ENCODE data around the gene SMAP2. TPM values are rescaled to one million over a fixed set of nuclear protein-coding genes. Genes with fewer than 3 reads are reported as not detected.
"Not testable (repeated sequence)": the region's sequence is repeated elsewhere in the genome, so short reads cannot be mapped to it uniquely, and the experiment has no call there.

The SMAP2 gene
- 100 to 1,000 TPM; 480 to 946 (median 649) TPM for polyA plus RNA-seq (ENCODE audit: low read depth in 6 of 6)

GRCh38 chr1:40373323-40374283 lies at the start of gene SMAP2:
TSS of gene SMAP2 (plus strand) at chr1:40373727. CDS start at chr1:40374121, 394 bp downstream.
- Mint-ChIP-seq H3K4me3 (peak within 1 kb of the TSS; percentile 96 to 100 (median 99)), H3K27ac (peak within 1 kb of the TSS; percentile 96 to 100 (median 99)), H3K4me1 (peaks cover 41 to 60% (median 47%) of the 10 kb centered on the region in 3 donors), H3K27me3 (peaks cover 0 to 5% (median 0%) of the 10 kb centered on the region in 3 donors), H3K36me3 (peaks cover 12 to 25% of the 10 kb centered on the region in 2 donors), H3K9me3 (peaks cover 0 to 6% (median 0%) of the 10 kb centered on the region in 7 donors)
- peak; percentile 80 for ATAC-seq (ENCODE audit: low read depth in 2 of 2)
- DNase-seq = peak; percentile 94

DNA sequence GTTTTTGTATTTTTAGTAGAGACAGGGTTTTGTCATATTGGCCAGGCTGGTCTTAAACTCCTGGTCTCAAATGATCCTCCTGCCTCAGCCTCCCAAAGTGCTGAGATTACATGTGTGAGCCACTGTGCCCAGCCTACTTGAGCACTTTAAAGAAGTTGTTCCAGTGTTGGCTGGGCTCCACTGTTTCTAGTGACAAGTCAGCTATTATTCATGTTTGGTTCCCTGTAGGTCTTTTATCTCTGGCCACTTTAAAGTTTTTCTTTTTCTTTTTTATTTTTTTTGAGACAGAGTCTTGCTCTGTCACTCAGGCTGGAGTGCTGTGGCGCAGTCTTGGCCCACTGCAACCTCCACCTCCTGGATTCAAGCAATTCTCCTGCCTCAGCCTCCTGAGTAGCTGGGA lies 42.1 kb upstream of the SMAP2 start:
- H3K36me3 Mint-ChIP-seq; ATAC-seq (ENCODE audit: low read depth in 2 of 2); DNase-seq; H3K4me1 Mint-ChIP-seq; H3K27ac Mint-ChIP-seq; H3K4me3 Mint-ChIP-seq; H3K27me3 Mint-ChIP-seq: not testable (repeated sequence)
- peaks cover 0 to 12% (median 1%) of the 10 kb centered on the region in 7 donors for H3K9me3 Mint-ChIP-seq

GRCh38 chr1:40332695-40333094 lies 40.8 kb upstream of the SMAP2 start:
- Mint-ChIP-seq H3K27me3 (peaks cover 0 to 9% (median 0%) of the 10 kb centered on the region in 3 donors), H3K4me3 (no peak overlapping the region), H3K4me1 (no peaks in the 10 kb centered on the region), H3K9me3 (peaks cover 0 to 10% (median 0%) of the 10 kb centered on the region in 7 donors), H3K36me3 (no peaks in the 10 kb centered on the region), H3K27ac (peak overlapping the region in 1 of 6 donors; percentile 38)
- DNase-seq (no peak), ATAC-seq (ENCODE audit: low read depth in 2 of 2) (no peak)

- no peak for ATAC-seq (ENCODE audit: low read depth in 2 of 2)
- H3K27ac Mint-ChIP-seq = no peak overlapping the region
- no peak for DNase-seq
- peaks cover 0 to 5% (median 0%) of the 10 kb centered on the region in 7 donors for H3K9me3 Mint-ChIP-seq
- no peak overlapping the region for H3K4me3 Mint-ChIP-seq
- peaks cover 32 to 41% (median 41%) of the 10 kb centered on the region in 3 donors for H3K4me1 Mint-ChIP-seq
- peaks cover 0 to 9% (median 0%) of the 10 kb centered on the region in 3 donors for H3K27me3 Mint-ChIP-seq
- no peaks in the 10 kb centered on the region for H3K36me3 Mint-ChIP-seq
These were observed 36.1 kb upstream of the SMAP2 start for GRCh38 chr1:40337443-40337842.

- DNase-seq (peak; percentile 86), ATAC-seq (ENCODE audit: low read depth in 2 of 2) (peak; percentile 91 to 95)
- Mint-ChIP-seq H3K9me3 (peaks cover 0 to 2% (median 0%) of the 10 kb centered on the region in 7 donors), H3K27me3 (no peaks in the 10 kb centered on the region), H3K36me3 (no peaks in the 10 kb centered on the region), H3K4me3 (peak overlapping the region in 6 of 8 donors; percentile 39 to 88 (median 62)), H3K4me1 (peaks cover 38 to 51% (median 50%) of the 10 kb centered on the region in 3 donors), H3K27ac (peak overlapping the region in 5 of 6 donors; percentile 2 to 78 (median 23))
These were observed 34.6 kb upstream of the SMAP2 start for GRCh38 chr1:40338745-40339419.

DNA sequence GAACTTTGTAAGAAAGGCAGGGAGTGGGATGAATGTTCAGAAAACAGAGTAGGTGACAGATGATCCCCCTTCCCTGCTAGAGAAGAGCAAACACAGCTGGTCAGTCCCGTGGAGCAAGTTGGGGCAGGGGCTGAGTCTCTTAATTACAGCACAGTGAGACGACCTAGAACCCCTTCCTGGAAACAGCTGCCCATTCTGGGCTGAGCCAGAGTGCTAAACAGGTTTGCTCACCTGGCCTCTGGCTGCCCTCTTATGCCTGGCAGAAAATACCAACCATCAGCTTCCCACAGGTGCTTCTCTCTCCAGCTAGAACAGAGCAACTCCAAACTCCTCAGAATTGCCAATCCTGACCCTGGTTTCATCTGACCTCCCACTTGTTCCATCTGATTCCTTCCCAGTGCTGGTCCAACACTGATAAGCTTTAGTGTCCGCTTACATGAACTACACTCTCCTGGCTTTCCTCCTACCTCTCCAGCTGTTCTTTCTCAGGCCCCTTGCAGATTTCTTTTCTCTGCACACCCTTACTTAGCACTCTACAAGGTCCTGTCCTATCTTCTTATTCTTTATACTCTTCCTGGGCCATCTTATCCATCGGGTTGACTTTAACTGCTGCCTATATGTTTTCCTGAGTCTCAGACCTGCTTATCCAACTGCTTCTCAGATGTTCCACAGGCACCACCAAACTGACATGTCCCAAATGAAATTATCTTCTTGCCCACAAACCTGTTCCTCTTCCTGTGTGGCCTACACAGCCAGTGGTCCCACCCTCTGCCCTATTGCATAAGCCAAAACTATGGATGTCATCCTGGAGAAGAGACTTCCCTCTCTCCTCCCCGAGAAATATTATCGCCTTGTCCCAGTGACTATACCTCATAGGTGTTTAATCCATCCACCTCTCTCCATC lies 33.9 kb upstream of the SMAP2 start:
- H3K4me1 Mint-ChIP-seq = peaks cover 46 to 59% (median 58%) of the 10 kb centered on the region in 3 donors
- H3K9me3 Mint-ChIP-seq = peaks cover 0 to 2% (median 0%) of the 10 kb centered on the region in 7 donors
- H3K36me3 Mint-ChIP-seq = no peaks in the 10 kb centered on the region
- H3K27me3 Mint-ChIP-seq = no peaks in the 10 kb centered on the region
- peak overlapping the region in 5 of 8 donors; percentile 10 to 88 (median 64) for H3K4me3 Mint-ChIP-seq
- peak overlapping the region in 5 of 6 donors; percentile 39 to 70 (median 61) for H3K27ac Mint-ChIP-seq
- DNase-seq (no peak), ATAC-seq (ENCODE audit: low read depth in 2 of 2) (no peak)

DNA sequence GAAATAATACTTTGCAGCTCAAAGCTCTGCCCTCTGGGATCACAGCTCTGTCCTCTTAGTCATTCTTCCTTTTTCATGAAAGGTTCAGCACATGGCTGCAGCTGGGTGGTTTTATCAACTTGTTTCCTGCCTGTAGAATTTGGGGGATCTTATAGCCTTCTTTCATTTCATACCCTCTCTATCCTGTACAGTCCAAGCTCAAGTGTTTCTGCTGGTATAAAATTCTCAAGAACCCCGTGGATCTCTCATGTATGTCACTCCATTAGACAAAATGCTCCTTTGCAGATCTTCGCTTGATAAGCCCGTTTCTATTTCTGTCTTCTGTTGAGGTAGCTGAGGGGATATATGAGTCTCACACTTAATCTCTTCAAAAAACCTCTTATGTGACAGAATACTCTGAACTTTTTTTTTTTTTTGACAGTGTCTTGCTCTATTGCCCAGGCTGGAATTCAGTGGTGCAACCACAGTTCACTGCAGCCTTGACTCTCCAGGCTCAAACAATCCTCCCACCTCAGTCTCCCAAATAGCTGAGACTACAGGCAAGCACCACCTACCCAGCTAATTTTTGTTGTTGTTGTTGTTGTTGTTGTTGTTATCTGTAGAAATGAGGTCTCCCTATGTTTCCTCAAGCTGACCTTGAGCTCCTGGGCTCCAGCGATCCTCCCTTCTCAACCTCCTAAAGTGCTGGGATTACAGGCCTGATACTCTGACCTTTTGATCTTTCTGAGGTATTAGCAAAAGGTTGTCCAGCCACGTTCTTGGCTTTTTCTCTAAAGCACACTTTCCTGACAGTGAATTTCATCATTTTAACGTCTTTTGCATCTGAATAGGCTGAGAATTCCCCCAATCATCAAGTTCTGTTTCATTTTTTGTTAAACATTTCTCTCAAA lies 31.8 kb upstream of the SMAP2 start:
- no peak for DNase-seq
- H3K4me3 Mint-ChIP-seq = peak overlapping the region in 7 of 8 donors; percentile 23 to 80 (median 50)
- ATAC-seq (ENCODE audit: low read depth in 2 of 2) = no peak

DNA sequence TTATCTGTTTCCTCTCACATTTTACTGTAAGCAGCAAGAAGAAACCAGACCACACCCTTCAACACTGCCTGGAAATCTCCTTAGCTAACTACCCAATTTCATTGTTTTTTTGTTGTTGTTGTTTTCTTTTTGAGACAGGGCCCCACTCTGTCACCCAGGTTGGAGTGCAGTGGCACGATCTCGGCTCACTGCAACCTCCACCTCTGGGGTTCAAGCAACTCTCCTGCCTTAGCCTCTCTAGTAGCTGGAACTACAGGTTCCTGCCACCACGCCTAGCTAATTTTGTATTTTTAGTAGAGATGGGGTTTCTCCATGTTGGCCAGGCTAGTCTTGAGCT lies 31.2 kb upstream of the SMAP2 start:
- DNase-seq = not testable (repeated sequence)

More for the DNA sequence above, 31.8 kb upstream of the SMAP2 start:
- Mint-ChIP-seq H3K36me3 (no peaks in the 10 kb centered on the region), H3K4me1 (peaks cover 54 to 70% (median 67%) of the 10 kb centered on the region in 3 donors), H3K9me3 (peaks cover 0 to 2% (median 0%) of the 10 kb centered on the region in 7 donors), H3K27me3 (no peaks in the 10 kb centered on the region), H3K27ac (peak overlapping the region; percentile 50 to 91 (median 77))

GRCh38 chr1:40344597-40344996 lies 28.9 kb upstream of the SMAP2 start:
- ATAC-seq (ENCODE audit: low read depth in 2 of 2) (peak; percentile 96 to 97), DNase-seq (peak; percentile 38)
- Mint-ChIP-seq H3K4me3 (peak overlapping the region; percentile 73 to 93 (median 87)), H3K27ac (peak overlapping the region; percentile 28 to 95 (median 78)), H3K36me3 (no peaks in the 10 kb centered on the region), H3K9me3 (peaks cover 0 to 2% (median 0%) of the 10 kb centered on the region in 7 donors), H3K27me3 (no peaks in the 10 kb centered on the region), H3K4me1 (peaks cover 46 to 67% (median 54%) of the 10 kb centered on the region in 3 donors)

More for the DNA sequence above, 31.2 kb upstream of the SMAP2 start:
- H3K36me3 Mint-ChIP-seq; H3K27me3 Mint-ChIP-seq; ATAC-seq (ENCODE audit: low read depth in 2 of 2); H3K9me3 Mint-ChIP-seq: not testable (repeated sequence)
- Mint-ChIP-seq H3K27ac (peak overlapping the region; percentile 24 to 91 (median 77)), H3K4me1 (peaks cover 54 to 71% (median 67%) of the 10 kb centered on the region in 3 donors), H3K4me3 (peak overlapping the region; percentile 23 to 80 (median 46))

DNA sequence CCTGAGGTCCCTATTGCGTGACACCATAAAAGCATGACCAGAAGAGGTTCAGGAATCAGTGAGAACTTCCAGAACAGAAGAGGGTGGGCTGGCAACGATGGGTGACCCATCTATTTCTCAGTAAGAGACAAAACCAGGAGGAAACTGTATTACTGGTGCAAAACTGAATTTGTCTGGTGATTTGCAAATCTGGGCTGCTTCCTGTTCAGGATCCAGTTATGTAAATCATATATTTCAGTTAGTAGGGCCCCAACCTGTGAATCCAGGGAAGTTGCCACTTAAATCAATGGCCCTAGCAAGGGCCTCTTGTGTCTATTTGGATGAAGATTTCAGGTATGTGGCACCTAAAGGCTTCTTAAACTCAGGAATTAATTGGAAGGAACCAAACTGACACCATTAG lies 23.1 kb upstream of the SMAP2 start:
- Mint-ChIP-seq H3K36me3 (no peaks in the 10 kb centered on the region), H3K27ac (peak overlapping the region in 5 of 6 donors; percentile 70 to 83 (median 81)), H3K4me1 (peaks cover 33 to 59% (median 43%) of the 10 kb centered on the region in 3 donors), H3K27me3 (no peaks in the 10 kb centered on the region), H3K9me3 (no peaks in the 10 kb centered on the region), H3K4me3 (peak overlapping the region in 6 of 8 donors; percentile 31 to 67 (median 48))
- ATAC-seq (ENCODE audit: low read depth in 2 of 2) (no peak), DNase-seq (no peak)

GRCh38 chr1:40351124-40351523 lies 22.4 kb upstream of the SMAP2 start:
- no peaks in the 10 kb centered on the region for H3K36me3 Mint-ChIP-seq
- H3K4me3 Mint-ChIP-seq = peak overlapping the region in 3 of 8 donors; percentile 16 to 48 (median 32)
- peaks cover 36 to 60% (median 47%) of the 10 kb centered on the region in 3 donors for H3K4me1 Mint-ChIP-seq
- ATAC-seq (ENCODE audit: low read depth in 2 of 2) (no peak), DNase-seq (no peak)
- no peaks in the 10 kb centered on the region for H3K27me3 Mint-ChIP-seq
- no peaks in the 10 kb centered on the region for H3K9me3 Mint-ChIP-seq
- peak overlapping the region in 5 of 6 donors; percentile 34 to 86 (median 70) for H3K27ac Mint-ChIP-seq
